ENCODE measurements around the gene SLC46A3. TPM values are rescaled to one million over a fixed set of nuclear protein-coding genes. Genes with fewer than 3 reads are reported as not detected.
"Not testable (repeated sequence)": the region's sequence is repeated elsewhere in the genome, so short reads cannot be mapped to it uniquely, and the experiment has no call there.

Gene SLC46A3
- total RNA-seq = 10 to 100 TPM; 15.0 to 17.6 TPM
- long read RNA-seq, transcript SLC46A3-202 (7 exons, 2,121 nt) = minor isoform, 5 of 34 reads
- long read RNA-seq, transcript SLC46A3-201 (6 exons, 3,173 nt) = major isoform, 21 of 34 reads
- long read RNA-seq, partial matches to known transcripts = 1 of 34 reads
- long read RNA-seq, other reads (novel, unspliced or antisense) = 7 of 34 reads

GRCh38 chr13:28718543-28719226, at the start of gene SLC46A3:
Gene SLC46A3 (minus strand): TSS chr13:28718970. CDS start chr13:28717998, 972 bp downstream.
- ATAC-seq (peak; percentile 99), DNase-seq (peak; percentile 99)
- intact Hi-C loops (cut with DNase I) = no loop called here

GRCh38 chr13:28763887-28764286, 45.1 kb upstream of the SLC46A3 start:
- ATAC-seq = no peak
- intact Hi-C loops (cut with DNase I) = no loop called here

GRCh38 chr13:28761586-28761985, 42.8 kb upstream of the SLC46A3 start:
- ATAC-seq (no peak), DNase-seq (no peak)
- intact Hi-C loops (cut with DNase I) = no loop called here

More at GRCh38 chr13:28763887-28764286, 45.1 kb upstream of the SLC46A3 start:
- no peak for DNase-seq

- ATAC-seq = no peak
- intact Hi-C loops (cut with DNase I) = no loop called here
- DNase-seq = no peak
Observed at GRCh38 chr13:28755546-28755870, 36.7 kb upstream of the SLC46A3 start.

- intact Hi-C loops (cut with DNase I) = no loop called here
- DNase-seq (peak; percentile 58), ATAC-seq (peak; percentile 38 to 65)
Observed at GRCh38 chr13:28754698-28755545, 36.2 kb upstream of the SLC46A3 start.

- no peak for DNase-seq
- ATAC-seq = no peak
- intact Hi-C loops (cut with DNase I) = no loop called here
Observed at GRCh38 chr13:28753946-28754345, 35.2 kb upstream of the SLC46A3 start.

- ATAC-seq (peak; percentile 84 to 87), DNase-seq (peak; percentile 59)
- intact Hi-C loops (cut with DNase I) = no loop called here
Observed at GRCh38 chr13:28753208-28753892, 34.6 kb upstream of the SLC46A3 start.

GRCh38 chr13:28751175-28751960, 32.6 kb upstream of the SLC46A3 start:
- intact Hi-C loops (cut with DNase I) = no loop called here
- DNase-seq (no peak), ATAC-seq (no peak)

GRCh38 chr13:28750187-28751045, 31.6 kb upstream of the SLC46A3 start:
- intact Hi-C loops (cut with DNase I) = no loop called here
- ATAC-seq (peak; percentile 58 to 67), DNase-seq (no peak)

- DNase-seq (no peak), ATAC-seq (no peak)
- intact Hi-C loops (cut with DNase I) = no loop called here
Observed at GRCh38 chr13:28747851-28748250, 29.1 kb upstream of the SLC46A3 start.

GRCh38 chr13:28746287-28746612, 27.5 kb upstream of the SLC46A3 start:
- DNase-seq = no peak
- no peak for ATAC-seq
- intact Hi-C loops (cut with DNase I) = no loop called here

GRCh38 chr13:28744656-28745055, 25.9 kb upstream of the SLC46A3 start:
- peak in 1 of 2 donors; percentile 29 for ATAC-seq
- intact Hi-C loops (cut with DNase I) = no loop called here
- no peak for DNase-seq

GRCh38 chr13:28744091-28744536, 25.3 kb upstream of the SLC46A3 start:
- DNase-seq (no peak), ATAC-seq (peak; percentile 50 to 64)
- intact Hi-C loops (cut with DNase I) = no loop called here

GRCh38 chr13:28743499-28744083, 24.8 kb upstream of the SLC46A3 start:
- DNase-seq (no peak), ATAC-seq (no peak)
- intact Hi-C loops (cut with DNase I) = no loop called here

GRCh38 chr13:28743020-28743419, 24.2 kb upstream of the SLC46A3 start:
- no peak for DNase-seq
- intact Hi-C loops (cut with DNase I) = no loop called here
- peak in 1 of 2 donors; percentile 31 for ATAC-seq

GRCh38 chr13:28742445-28742844, 23.7 kb upstream of the SLC46A3 start:
- intact Hi-C loops (cut with DNase I); DNase-seq; ATAC-seq: not testable (repeated sequence)

- peak in 1 of 2 donors; percentile 39 for ATAC-seq
- intact Hi-C loops (cut with DNase I) = no loop called here
Observed at GRCh38 chr13:28741084-28741491, 22.3 kb upstream of the SLC46A3 start.

GRCh38 chr13:28739376-28739775, 20.6 kb upstream of the SLC46A3 start:
- ATAC-seq (no peak), DNase-seq (no peak)
- intact Hi-C loops (cut with DNase I) = no loop called here

More at GRCh38 chr13:28741084-28741491, 22.3 kb upstream of the SLC46A3 start:
- no peak for DNase-seq

Data from left cardiac atrium (tissue), 4 donors.